Stimulated activated naive CD8-positive, alpha-beta T cell treated with anti-CD3 and anti-CD28 coated beads, Interleukin-15, amount 100 ng/mL, for 72 hours (primary cell): Measurements from ENCODE around the gene ACAA2.

Experiments used
- ATAC-seq: fragments of 150-1000 bp; cut with Tn5 transposase; 2 replicates; pipeline ENCODE4 v1.10.0; 2021; ENCODE audit warnings: mild to moderate bottlenecking, moderate library complexity
- DNase-seq, 2 donors: peaks; one replicate each; pipeline ENCODE4 v3.0.0; 2021 to 2022
- H3K27ac Mint-ChIP-seq, 2 donors: one replicate each; pipeline ENCODE4 v1.8.0; 2022; ENCODE audit warnings: mild to moderate bottlenecking in 2 of 2, mixed read lengths in 2 of 2, moderate library complexity in 2 of 2
- H3K27me3 Mint-ChIP-seq: one replicate; pipeline ENCODE4 v1.8.0; 2022; ENCODE audit warnings: mixed read lengths
- H3K4me1 Mint-ChIP-seq: one replicate; pipeline ENCODE4 v1.8.0; 2022; ENCODE audit warnings: mild to moderate bottlenecking, mixed read lengths
- H3K4me3 Mint-ChIP-seq, 2 donors: one replicate each; pipeline ENCODE4 v1.8.0; 2022; ENCODE audit warnings: mild to moderate bottlenecking in 2 of 2, mixed read lengths in 2 of 2, moderate library complexity in 1 of 2
- H3K9me3 Mint-ChIP-seq, 2 donors: one replicate each; pipeline ENCODE4 v1.8.0; 2022; ENCODE audit warnings: mixed read lengths in 2 of 2

The ACAA2 gene

GRCh38 chr18:49813319-49814146, at the start of gene ACAA2:
ACAA2 (minus strand) TSS chr18:49813533; CDS start chr18:49813484, 49 bp downstream.
- Mint-ChIP-seq H3K4me1 (peaks cover 34% of the 10 kb centered on the region), H3K4me3 (peak within 1 kb of the TSS; percentile 90 to 91), H3K27ac (peak within 1 kb of the TSS; percentile 97 to 99), H3K9me3 (peaks cover 9 to 11% of the 10 kb centered on the region in 2 donors), H3K27me3 (no peaks in the 10 kb centered on the region)
- DNase-seq (peak; percentile 87 to 89), ATAC-seq (peak; percentile 93)

- no peak overlapping the region for H3K27ac Mint-ChIP-seq
- ATAC-seq (no peak), DNase-seq (no peak)
- no peaks in the 10 kb centered on the region for H3K9me3 Mint-ChIP-seq
- peaks cover 6% of the 10 kb centered on the region for H3K4me1 Mint-ChIP-seq
- no peak overlapping the region for H3K4me3 Mint-ChIP-seq
- H3K27me3 Mint-ChIP-seq, result no peaks in the 10 kb centered on the region
These were observed 49.5 kb upstream of the ACAA2 start for GRCh38 chr18:49862656-49863385.

GRCh38 chr18:49861659-49862058, 48.3 kb upstream of the ACAA2 start:
- H3K9me3 Mint-ChIP-seq, result no peaks in the 10 kb centered on the region
- no peak overlapping the region for H3K4me3 Mint-ChIP-seq
- DNase-seq, result no peak
- ATAC-seq, result no peak
- no peak overlapping the region for H3K27ac Mint-ChIP-seq
- no peaks in the 10 kb centered on the region for H3K27me3 Mint-ChIP-seq
- peaks cover 6% of the 10 kb centered on the region for H3K4me1 Mint-ChIP-seq

- H3K9me3 Mint-ChIP-seq, result no peaks in the 10 kb centered on the region
These were observed 46.4 kb upstream of the ACAA2 start for GRCh38 chr18:49859725-49860124.

GRCh38 chr18:49859021-49859359, 45.7 kb upstream of the ACAA2 start:
- ATAC-seq (no peak), DNase-seq (no peak)
- H3K9me3 Mint-ChIP-seq, result no peaks in the 10 kb centered on the region
- peak overlapping the region in 1 of 2 donors; percentile 27 for H3K27ac Mint-ChIP-seq
- no peaks in the 10 kb centered on the region for H3K27me3 Mint-ChIP-seq
- H3K4me1 Mint-ChIP-seq, result peaks cover 6% of the 10 kb centered on the region
- H3K4me3 Mint-ChIP-seq, result no peak overlapping the region

More at GRCh38 chr18:49859725-49860124, 46.4 kb upstream of the ACAA2 start:
- Mint-ChIP-seq H3K4me1 (peaks cover 6% of the 10 kb centered on the region), H3K4me3 (no peak overlapping the region), H3K27me3 (no peaks in the 10 kb centered on the region), H3K27ac (no peak overlapping the region)
- DNase-seq (no peak), ATAC-seq (no peak)

- ATAC-seq, result no peak
- Mint-ChIP-seq H3K27me3 (no peaks in the 10 kb centered on the region), H3K4me1 (peaks cover 6% of the 10 kb centered on the region), H3K9me3 (no peaks in the 10 kb centered on the region), H3K27ac (no peak overlapping the region), H3K4me3 (no peak overlapping the region)
- DNase-seq, result peak; percentile 54 to 56
These were observed 45.1 kb upstream of the ACAA2 start for GRCh38 chr18:49858309-49859020.

- no peaks in the 10 kb centered on the region for H3K9me3 Mint-ChIP-seq
- ATAC-seq, result no peak
These were observed 44.4 kb upstream of the ACAA2 start for GRCh38 chr18:49857708-49858107.

GRCh38 chr18:49856496-49856895, 43.2 kb upstream of the ACAA2 start:
- no peak for DNase-seq
- Mint-ChIP-seq H3K9me3 (no peaks in the 10 kb centered on the region), H3K4me3 (no peak overlapping the region), H3K27me3 (no peaks in the 10 kb centered on the region), H3K4me1 (peaks cover 6% of the 10 kb centered on the region), H3K27ac (no peak overlapping the region)
- ATAC-seq, result no peak

More at GRCh38 chr18:49857708-49858107, 44.4 kb upstream of the ACAA2 start:
- DNase-seq, result no peak
- Mint-ChIP-seq H3K27ac (no peak overlapping the region), H3K4me3 (no peak overlapping the region), H3K4me1 (peaks cover 6% of the 10 kb centered on the region), H3K27me3 (no peaks in the 10 kb centered on the region)

- Mint-ChIP-seq H3K4me1 (peaks cover 6% of the 10 kb centered on the region), H3K4me3 (no peak overlapping the region), H3K27me3 (peaks cover 2% of the 10 kb centered on the region), H3K9me3 (no peaks in the 10 kb centered on the region), H3K27ac (no peak overlapping the region)
- DNase-seq (no peak), ATAC-seq (no peak)
These were observed 42.5 kb upstream of the ACAA2 start for GRCh38 chr18:49855711-49856415.

GRCh38 chr18:49854681-49855080, 41.3 kb upstream of the ACAA2 start:
- H3K9me3 Mint-ChIP-seq, result no peaks in the 10 kb centered on the region
- no peak overlapping the region for H3K4me3 Mint-ChIP-seq
- ATAC-seq, result no peak
- H3K4me1 Mint-ChIP-seq, result peaks cover 6% of the 10 kb centered on the region
- peaks cover 8% of the 10 kb centered on the region for H3K27me3 Mint-ChIP-seq
- H3K27ac Mint-ChIP-seq, result peak overlapping the region in 1 of 2 donors; percentile 49
- DNase-seq, result no peak

- Mint-ChIP-seq H3K4me3 (no peak overlapping the region), H3K27ac (no peak overlapping the region), H3K27me3 (peaks cover 15% of the 10 kb centered on the region), H3K4me1 (peaks cover 3% of the 10 kb centered on the region), H3K9me3 (no peaks in the 10 kb centered on the region)
- DNase-seq (no peak), ATAC-seq (no peak)
These were observed 40.1 kb upstream of the ACAA2 start for GRCh38 chr18:49853436-49853835.

GRCh38 chr18:49853011-49853410, 39.7 kb upstream of the ACAA2 start:
- no peak overlapping the region for H3K27ac Mint-ChIP-seq
- H3K4me3 Mint-ChIP-seq, result no peak overlapping the region
- H3K9me3 Mint-ChIP-seq, result no peaks in the 10 kb centered on the region
- H3K4me1 Mint-ChIP-seq, result no peaks in the 10 kb centered on the region
- DNase-seq (no peak), ATAC-seq (no peak)
- peaks cover 19% of the 10 kb centered on the region for H3K27me3 Mint-ChIP-seq

- Mint-ChIP-seq H3K27me3 (peaks cover 25% of the 10 kb centered on the region), H3K27ac (no peak overlapping the region), H3K4me1 (no peaks in the 10 kb centered on the region), H3K4me3 (no peak overlapping the region), H3K9me3 (no peaks in the 10 kb centered on the region)
- ATAC-seq (peak; percentile 8), DNase-seq (no peak)
These were observed 38.3 kb upstream of the ACAA2 start for GRCh38 chr18:49851624-49852023.

GRCh38 chr18:49850636-49851035, 37.3 kb upstream of the ACAA2 start:
- no peak for ATAC-seq
- H3K27me3 Mint-ChIP-seq, result peaks cover 25% of the 10 kb centered on the region
- H3K4me1 Mint-ChIP-seq, result no peaks in the 10 kb centered on the region
- H3K27ac Mint-ChIP-seq, result no peak overlapping the region
- H3K9me3 Mint-ChIP-seq, result no peaks in the 10 kb centered on the region
- H3K4me3 Mint-ChIP-seq, result no peak overlapping the region
- no peak for DNase-seq
